NCI-H1417 treated with DMSO at 0.1 percent for 48 hours (cell line): ENCODE data around the gene CYSTM1.

Source experiments
- DNase-seq: peaks from one replicate; lab custom pipeline; 2025; lab: John Stamatoyannopoulos, UW

Gene CYSTM1, protein sequence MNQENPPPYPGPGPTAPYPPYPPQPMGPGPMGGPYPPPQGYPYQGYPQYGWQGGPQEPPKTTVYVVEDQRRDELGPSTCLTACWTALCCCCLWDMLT

DNA sequence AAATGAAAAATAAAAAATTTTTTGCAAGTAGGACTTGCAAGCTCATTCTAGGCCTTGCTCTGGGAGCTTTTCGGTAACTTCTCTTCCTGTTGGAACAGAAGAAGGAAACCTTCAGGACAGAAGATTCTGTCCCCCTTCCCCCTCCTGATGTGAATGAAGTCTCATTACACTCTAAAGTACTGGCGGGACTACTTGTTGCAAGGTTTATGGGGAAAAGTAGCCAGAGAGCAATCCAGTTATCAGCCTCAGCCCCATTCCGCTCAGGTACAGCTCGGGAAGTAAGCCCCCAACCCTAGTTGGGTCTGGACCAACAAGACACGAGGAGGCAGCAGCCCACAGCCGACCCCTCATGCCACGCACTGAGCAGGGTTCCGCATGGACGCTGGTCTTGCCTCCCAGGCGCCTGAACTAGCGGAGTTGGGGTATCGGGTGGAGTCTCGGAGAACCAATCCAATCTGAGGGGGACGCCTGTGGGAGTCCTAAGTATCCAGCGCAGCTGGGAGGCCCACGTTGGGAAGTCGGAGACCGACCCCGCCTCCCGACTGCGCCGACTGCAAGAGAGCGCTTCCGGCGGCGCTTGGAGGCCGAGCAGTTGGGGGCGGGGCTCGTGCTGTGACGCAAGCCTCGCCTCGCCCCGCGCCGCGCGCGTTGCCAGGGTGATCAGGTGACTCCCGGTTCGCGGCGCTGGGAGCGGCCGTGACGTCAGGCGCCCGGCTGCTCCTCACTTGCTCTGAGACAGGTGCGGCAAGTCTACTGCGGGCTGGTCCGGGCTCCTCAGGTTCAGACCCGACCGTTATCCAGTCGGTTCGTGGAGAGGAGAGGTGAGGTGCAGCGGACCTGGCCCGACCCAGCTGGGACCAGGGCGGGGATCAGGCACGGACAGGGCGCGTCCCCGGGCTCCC lies at the start of gene CYSTM1:
TSS of gene CYSTM1 (plus strand) at position 724 of the 902 bp plus-strand sequence. CDS start 19,278 bp downstream, outside the sequence.
- DNase-seq = peak; percentile 52

DNA sequence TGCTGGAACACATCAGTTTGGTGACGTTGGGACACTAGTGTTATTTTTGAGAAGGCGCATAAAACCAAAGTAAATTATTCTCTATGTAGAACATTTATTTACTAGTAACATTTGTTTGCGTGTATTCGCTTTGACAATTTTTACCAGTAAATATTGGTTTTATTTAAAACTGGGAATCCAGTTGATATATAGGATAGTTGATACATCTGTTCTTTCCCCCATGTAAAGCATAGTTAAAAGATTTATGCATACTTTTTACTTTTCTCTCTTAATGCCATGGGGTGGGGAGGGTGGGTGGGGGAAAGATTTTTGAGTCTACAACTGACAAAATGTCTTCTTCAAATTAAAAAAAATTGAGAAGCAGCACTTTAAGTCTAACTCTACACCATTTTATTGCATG lies 49.4 kb upstream of the CYSTM1 start, which contains the start of gene IGIP:
TSS of gene IGIP (plus strand) at position 301 of the 400 bp plus-strand sequence. CDS start 2,540 bp downstream, outside the sequence.
- DNase-seq = no peak

DNA sequence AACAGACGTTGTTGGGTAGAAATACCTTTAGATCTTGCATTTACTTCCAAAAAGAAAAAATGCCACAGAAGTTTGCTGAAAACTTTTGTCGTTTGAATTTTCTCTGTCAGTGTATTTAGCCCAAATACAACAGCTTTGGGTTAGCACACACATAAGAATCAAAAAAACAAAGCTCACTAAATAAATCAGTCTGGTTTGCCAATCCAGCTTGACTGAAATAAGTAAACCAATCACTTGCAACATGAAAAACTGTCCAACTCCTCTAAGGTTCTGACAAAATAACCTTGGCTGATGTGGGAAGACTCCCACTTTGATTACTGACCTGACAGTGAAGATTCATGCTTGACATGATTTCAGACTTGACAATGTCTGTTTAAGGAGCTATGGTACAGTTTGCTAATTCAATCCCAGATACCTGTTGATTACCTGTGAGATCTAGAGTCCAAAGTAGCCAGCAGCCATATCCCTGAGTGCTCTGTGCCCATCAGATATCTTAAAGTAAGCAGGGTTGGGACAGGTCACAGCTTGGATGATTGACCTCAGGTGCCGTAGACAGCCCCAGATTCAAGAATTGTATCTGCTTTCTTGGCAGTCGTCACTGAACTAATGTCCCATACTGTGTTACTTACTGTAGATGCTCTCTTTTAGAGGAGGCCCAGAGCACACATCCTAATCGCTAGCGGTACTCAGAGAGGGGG lies 48.5 kb upstream of the CYSTM1 start:
- DNase-seq = no peak

DNA sequence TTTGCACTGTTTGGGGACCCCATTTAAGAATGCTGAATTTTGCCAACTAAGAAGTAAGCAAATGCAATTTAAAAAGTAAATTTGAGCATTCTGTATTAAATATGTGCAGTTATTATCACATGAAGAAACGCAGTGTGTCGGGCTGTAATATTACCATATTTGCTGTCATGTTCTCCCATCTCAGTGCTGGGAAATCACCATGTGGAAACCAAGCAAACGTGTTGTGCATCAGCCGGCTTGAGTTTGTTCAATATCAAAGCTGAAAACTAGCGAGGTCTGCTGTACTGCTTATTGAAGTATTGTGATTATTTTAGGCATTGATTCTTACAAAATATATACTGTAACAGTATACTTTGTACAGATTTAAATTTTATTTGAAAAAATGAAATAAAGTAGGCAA lies 46.6 kb upstream of the CYSTM1 start:
- DNase-seq = no peak

DNA sequence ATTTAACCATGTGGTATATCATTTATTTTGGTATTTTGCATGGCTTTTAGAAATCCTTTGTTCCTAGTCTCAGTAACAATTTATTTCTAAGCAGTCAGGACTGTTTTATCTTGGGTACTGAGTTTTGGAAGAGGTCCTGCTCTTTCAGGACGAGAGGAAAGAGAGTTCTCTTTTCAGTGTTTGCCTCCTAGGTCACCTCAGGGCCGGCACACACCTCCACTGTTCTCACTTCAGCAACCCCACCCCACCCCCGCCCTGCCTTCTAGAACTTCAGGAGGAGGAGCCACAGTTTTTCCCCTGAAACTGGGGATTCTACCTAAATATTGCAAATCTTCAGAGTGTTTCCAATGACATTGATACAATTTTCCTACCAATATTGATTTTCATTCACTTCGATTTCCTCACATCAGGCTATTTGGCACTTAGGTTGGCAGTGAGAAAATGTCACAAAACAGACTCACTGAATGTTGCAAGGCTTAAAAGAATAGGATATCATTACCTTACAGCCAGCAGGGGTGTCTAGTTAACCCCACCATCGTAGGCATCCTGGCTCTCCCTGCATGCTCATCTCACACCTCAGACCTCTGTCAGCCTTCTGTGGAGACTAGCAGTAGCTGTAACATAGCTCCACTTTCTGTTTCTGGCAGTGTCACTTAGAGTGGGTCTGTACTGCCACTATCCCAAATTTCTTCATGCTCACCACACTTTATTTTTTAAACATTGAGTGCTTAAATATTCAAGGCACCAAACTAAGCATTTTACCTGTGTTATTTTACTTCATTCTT lies 43.8 kb upstream of the CYSTM1 start:
- no peak for DNase-seq

DNA sequence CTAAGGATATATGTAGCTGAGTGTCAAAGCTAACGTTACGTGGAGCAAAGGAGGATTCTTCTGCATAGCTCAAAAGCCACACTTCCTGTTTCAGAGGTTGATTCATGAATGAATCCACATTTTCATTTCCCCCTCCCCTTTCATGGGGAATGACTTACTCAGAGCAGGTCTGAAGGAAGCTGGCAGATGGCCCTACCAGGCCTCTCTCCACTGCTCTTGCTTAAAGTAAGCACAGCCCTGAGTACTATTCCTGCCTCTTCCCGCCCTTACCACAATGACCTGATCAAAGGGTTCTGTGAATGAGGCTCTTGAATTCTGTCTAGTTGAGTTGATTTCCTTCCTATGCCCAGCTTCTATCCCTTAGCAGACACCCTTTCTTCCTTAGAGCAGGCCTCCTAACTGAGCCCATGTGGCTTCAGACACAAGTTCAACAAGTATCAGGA lies 43.0 kb upstream of the CYSTM1 start:
- DNase-seq = no peak

DNA sequence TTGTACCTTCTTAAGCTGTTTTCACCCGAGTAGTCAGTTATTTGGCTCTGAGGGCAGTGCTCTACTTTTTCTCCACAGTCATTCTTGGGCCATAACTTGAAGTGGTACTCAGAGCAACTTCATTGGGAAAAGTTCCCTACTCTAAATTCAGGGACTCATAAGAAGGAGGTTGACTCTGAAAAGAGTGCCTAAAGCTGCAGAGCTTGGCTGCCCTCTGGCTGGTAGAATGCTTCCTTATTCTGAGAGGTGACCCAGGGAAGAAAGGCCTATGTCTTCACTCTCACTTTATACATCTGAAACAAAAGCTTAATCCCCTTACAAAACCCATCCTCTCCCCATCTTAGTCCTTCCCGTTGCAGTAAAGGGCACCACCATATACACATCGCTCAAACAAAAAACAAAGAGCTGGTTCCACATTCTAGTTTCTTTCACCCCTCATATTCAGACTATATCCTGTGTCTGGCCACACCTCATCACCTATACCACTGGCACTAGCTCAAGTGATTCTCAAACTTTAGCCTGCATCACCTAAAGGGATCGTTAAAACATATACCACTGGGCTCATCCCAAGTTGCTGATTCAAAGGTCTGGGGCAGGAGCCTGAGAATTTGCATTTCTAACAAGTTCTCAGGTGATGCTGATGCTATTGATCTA lies 41.3 kb upstream of the CYSTM1 start:
- no peak for DNase-seq

DNA sequence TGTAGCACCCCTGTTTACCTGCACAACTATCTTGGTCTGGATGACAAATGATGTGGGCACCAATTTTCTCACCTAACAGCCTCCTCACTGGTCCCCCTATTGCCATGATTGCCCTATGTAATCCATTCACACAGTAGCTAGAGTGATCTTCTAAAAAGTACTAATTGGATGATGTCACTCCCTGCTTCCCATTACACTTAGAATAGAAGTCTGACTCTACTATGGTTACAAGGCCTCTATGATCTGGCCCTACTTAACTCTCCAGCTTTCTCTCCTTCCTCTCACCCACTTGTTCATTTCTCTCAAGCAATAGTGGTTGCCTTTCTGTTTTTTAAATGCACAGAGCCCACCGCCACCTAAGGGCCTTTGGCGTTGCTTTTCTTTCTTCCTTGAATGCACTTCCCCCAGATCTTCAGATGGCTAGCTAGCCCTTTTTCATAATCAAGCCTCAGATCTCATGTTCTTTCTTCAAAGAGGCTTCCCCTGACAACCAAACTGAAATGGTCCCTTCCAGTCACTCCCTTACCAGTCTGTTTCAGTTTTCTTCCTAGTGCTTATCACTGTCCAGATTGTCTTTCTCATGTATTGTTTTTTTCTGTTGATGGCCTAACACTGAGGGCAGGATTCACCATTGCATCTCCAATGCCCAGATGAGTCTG lies 40.6 kb upstream of the CYSTM1 start:
- no peak for DNase-seq

DNA sequence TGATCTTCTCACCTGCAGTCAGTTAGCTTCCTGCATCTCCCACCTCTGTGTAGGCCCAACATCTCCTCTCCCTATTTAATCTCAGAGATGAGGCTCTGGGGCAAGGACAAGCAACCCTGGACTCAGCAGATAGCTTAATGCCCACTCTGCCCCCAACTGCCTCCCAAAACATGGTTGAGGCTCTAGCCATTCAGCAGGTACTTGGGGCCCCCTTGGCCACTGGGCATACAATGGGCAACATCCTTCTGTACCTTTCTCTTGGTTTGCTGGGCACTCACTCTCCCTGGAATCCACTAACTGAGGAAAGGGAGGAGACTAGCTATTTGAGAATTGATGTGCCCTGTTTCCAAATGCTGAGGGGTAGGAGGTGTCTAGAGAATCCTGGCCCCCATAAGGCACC lies 39.9 kb upstream of the CYSTM1 start:
- DNase-seq = no peak

DNA sequence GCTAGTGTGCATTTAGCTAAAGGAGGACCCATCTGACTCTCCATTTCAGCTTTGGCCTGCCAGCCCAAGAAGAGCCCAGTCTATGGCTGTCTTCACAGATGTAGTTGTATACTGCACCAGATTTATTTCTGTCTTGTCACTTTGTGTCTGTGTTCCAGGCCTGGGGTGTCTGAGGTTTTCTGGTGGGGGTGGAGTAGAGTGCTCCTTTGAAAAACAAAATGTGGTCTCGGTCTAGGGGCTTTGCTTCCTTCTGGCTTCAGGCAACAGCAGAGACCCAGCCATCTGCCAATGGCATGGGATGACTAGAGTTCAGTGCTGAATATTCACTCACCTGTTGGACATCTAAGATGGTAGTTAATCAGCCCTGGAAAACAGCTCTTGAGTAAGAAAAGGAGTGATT lies 38.4 kb upstream of the CYSTM1 start:
- no peak for DNase-seq

DNA sequence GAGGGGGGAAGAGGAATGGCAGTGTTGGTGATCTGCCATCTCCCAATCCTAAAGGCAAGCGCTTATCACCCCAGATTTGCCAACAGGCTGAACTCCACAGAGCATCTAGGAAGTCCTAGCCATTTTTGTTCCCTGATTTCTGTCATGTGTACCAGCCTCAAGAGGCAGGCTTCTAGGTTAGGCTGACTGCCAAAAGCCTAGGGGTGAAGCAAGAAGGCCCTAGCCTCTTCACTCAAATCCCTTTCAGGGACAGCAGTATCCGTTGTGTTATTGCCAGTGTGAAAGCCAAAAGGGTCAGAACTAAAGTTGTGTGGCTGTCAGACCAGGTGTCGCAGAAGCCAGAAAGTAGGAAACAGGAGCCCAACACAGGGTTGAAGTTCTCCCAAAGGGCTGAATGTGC lies 34.6 kb upstream of the CYSTM1 start:
- no peak for DNase-seq

DNA sequence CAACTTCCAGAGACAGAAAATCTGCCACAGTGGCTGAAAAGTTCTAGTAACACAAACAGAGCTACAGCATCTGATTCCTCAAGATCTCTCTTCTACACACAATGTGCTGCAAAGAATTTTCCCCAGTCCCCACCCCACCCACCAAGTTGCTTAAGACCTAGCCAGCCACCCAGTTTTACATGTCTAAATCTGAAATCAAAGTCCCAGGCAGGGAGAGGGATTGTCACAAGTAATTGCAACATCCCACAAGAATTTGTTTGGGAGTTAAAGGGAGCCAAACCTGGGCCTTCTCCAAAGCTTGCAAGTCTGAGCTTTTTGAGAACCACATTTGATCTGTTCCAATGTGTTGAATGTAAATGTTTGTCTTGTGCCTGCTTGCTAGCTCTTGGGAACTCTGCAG lies 33.7 kb upstream of the CYSTM1 start:
- no peak for DNase-seq

DNA sequence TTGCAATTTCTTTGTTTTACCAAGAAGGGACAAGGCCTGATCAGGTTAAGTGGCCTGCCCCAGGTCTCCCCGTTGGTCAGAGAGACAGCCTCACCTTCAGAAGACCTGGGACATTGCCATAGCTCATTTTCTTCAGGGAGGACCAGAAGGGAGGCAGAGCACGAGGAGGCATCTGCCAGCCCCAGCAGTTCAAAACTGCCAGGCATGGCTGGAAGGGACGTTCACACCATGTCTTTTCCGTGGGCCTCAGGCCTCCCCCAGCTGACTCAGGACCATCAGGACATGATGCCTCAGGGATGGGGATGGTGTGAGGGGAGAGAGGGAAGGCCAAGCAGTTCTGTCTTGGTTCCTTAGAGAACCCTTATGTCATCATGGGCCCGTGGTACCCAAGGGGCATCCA lies 32.7 kb upstream of the CYSTM1 start:
- no peak for DNase-seq

DNA sequence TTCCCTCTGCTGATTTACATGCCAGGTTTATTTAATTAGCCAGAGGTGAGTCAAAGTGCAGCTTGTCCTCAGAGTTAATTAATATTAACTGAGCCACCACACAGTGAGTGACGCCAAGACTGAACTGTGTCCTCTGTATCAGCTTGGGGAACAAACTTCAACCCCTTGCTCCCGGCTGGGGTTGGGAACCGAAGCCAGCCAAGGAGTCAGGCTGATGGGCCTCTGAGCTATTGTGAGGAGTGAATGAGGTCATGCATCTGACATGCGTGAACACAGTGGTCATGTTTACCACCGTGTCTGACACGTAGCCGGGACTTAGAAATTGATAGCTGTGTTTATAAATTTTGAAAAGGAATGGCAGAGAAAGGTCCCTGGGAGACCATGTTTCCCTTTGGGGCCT lies 32.1 kb upstream of the CYSTM1 start:
- DNase-seq = no peak

DNA sequence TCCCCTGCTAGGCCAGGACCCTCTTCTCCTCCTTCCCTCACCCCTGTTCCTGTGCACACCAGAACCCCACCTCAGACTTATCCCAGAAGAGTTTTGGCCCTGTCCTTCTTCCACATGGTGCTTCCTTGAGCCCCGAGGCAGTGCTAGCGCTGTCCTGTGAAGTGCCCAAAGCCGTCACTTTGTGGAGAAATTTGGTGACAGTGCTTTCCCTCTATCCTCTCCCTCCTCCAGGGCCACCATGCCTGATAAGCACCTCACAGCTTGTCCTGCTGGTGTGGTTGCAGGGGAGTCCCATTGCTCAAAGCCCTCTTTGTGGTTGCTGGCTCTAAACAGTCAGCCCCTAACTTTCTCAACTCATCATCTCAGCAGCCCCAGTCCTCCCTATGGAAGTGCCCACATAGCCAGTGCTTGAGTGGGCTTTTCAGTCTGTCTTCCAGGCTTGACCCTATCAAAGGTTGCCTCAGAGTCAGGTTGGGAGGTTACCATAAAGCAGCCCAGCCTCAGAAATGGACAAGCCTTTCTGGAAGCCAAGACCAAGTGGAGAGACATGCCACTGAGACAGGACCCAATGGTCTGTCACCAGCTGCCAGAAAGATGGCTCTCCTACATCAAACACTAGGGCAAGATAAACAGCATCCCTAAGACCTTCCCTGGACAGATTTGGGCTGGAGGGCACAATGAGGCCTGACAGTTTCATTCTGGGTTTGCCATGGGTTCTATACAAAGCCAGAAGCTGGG lies 31.3 kb upstream of the CYSTM1 start:
- DNase-seq = no peak

DNA sequence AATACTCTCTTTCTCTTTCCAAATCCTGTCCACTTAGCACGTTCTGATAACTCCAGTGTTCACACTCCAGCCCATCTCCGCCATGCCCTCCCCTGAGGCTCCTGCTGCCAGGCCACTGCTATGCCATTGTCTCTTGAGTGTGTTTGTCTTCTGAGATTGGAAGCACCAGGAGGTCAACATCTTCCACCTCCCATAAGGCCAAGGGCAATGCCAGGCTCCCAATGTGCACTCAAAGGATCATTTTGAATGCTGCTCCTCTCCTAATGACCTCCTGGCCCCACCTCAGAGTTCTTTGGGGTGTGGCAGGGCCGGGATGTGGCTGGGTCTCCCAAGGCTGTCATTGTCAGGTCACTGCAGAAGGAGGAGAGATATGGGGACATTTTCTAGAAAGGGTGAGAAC lies 29.7 kb upstream of the CYSTM1 start:
- no peak for DNase-seq

DNA sequence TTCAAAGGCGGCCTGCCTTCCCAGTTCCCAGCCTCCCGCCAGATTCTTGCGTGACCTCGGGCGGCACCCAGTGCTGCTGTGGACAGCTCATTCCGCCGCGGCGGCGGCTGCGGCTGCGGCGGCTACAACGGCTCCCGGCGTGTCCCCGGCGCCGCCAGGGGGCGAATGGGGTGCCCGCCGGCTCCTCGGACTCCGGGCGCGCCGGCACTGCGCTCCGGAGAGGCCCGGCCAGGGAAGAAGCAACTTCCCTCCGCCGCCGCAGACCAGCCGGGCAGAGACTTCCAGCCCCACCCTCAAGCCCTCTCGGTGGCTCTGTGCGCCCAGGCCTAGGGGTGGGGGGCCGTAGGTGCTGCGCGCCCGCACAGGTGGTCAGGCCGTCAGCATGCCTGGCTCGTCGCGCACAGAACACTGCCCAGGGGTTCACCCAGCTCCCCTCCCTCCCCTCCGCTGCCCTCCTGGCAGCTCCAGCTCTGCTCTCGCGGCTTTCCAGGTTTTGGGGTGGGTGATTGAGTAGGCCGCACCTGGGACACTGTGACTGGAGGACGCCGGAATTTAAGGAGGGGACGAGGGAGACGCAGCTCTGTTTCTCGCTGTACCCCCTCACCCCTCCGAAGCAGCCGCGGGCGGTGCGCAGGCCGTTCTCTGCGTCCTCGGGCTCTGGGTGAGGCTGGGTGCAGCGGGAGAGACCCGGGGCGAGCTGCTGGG lies 29.0 kb upstream of the CYSTM1 start:
- peak; percentile 1 for DNase-seq

DNA sequence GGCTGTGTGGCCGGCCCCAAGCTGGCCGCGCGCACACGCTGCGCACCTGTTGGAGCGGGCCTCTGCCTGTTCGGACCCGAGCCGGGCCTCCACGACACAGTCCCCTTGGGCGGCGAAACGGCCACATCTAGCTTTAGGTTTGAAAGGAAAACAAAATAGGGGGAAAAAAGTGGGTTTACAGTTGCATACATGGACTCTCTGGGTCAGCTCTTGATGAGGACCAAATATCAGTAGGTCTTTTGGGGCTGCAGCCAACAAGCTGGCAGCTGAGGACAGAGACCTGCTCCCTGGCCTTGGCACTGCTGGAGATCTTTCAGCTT lies 28.5 kb upstream of the CYSTM1 start:
- no peak for DNase-seq

DNA sequence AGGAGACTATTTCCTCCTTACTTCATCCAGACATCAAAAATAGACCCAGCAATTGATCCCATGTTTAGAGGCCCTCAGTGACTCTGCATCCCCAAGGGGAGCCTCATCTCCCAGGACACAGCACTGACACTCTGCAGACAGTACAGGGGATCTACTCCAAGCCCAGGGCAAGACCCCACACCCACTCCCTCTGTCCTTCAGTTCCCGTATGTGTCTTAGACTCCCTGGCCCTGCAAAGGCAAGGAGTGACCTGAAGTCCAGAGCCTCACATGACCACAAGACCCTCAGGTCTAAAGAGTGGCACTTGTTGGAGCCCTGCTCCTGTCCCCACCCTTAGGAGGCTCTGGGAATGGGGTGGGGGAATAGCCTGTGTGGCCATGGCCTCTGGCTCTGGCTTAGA lies 27.5 kb upstream of the CYSTM1 start:
- no peak for DNase-seq

DNA sequence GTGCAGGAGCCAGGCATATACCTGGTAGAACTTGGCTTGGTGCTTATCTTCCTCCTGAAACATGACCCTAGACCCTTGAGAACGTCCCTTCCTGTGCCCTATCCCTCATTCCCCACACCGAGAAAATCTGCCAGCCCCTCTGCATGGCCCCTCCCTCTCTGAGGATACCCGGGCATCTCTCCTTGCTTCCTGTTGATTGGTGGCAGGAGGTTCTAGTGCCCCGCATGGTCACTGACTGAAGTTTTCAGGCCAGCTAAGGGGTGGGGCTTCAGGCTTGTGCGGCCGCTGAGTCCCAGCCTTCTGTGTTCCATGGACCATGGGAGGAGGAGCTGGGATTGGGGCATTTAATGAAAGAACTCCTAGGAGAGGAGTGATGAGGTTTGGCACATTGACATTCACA lies 26.5 kb upstream of the CYSTM1 start:
- no peak for DNase-seq
